Inflammatory macrophage treated with lipopolysaccharide for 1 hour (primary cell): ENCODE measurements around the gene CASP10.
A peak's percentile ranks its signal among the peaks of the same experiment; 100 is the strongest.

Source experiments
- DNase-seq, 2 donors: peaks; one replicate each; pipeline ENCODE4 v3.0.0-alpha.2; 2020 to 2022

Gene CASP10

DNA sequence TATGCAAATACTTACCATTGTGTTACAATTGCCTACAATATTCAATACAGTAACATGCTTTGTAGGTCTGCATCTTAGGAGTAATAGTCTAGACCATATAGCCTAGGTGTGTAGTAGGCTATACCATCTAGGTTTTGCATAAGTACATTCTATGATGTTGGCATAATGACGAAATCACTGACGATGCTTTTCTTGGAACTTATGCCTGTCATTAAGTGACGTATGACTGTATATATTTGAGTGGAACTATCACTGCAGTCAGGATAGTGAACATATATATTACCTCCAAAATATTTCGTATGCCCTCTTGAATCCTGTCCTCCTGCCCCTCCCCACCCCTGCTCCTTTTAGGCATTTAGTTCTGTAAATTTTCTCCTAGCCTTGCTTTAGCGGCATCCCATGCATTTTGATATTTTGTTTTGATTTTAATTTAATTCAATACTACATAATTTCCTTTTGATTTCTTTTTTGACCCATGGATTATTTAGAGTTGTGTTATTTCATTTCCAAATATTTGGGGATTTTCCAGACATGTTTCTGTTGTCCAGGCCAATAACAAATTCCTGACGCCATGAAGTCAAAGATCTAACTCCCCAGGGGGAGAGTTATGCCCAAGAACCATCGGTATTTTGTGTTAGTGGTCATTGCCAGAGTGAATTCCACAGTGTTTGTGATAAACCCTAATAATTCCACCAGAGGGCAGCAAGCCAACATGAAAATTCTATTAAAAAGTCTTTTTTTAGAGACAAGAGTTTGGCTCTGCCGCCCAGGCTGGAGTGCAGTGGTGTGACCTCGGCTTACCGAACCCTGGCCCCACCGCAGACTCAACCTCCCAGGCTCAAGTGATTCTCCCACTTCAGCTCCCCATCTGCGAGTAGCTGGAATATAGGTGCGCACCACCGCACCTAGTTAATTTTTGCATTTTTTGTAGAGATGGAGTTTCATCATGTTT is 53.2 kb downstream of the CASP10 start:
- peak; percentile 59 to 94 for DNase-seq

DNA sequence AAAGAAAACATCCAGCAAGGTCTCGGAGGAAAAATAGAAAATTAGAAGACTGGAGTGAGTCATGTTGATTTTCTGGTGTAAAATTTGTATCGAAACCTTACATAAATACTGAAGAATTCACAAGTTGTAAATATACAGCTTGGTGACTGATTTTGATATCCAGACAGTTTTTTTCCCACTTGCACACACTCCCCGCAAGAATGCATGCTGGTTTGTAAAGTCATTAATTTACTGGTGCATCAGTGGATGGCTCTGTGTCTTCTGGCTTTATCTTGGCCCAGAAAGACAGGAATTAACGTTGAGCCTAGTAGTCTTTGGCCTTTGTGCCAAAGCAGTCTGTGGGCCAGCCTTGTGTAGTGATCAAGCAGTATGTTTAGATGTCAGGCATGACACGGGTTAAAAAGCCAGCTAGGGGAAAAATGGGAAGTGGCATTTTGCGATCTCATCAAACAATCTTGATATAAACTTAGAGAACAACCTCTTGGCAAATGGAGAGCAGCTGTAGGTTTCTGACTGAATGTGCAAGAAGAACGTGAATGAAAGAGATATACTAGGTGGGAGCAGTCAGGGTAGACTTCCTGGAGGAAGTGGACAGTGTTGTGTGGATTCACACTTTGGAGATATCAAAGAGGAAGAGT is 54.7 kb downstream of the CASP10 start:
- DNase-seq = peak in 1 of 2 donors; percentile 58

DNA sequence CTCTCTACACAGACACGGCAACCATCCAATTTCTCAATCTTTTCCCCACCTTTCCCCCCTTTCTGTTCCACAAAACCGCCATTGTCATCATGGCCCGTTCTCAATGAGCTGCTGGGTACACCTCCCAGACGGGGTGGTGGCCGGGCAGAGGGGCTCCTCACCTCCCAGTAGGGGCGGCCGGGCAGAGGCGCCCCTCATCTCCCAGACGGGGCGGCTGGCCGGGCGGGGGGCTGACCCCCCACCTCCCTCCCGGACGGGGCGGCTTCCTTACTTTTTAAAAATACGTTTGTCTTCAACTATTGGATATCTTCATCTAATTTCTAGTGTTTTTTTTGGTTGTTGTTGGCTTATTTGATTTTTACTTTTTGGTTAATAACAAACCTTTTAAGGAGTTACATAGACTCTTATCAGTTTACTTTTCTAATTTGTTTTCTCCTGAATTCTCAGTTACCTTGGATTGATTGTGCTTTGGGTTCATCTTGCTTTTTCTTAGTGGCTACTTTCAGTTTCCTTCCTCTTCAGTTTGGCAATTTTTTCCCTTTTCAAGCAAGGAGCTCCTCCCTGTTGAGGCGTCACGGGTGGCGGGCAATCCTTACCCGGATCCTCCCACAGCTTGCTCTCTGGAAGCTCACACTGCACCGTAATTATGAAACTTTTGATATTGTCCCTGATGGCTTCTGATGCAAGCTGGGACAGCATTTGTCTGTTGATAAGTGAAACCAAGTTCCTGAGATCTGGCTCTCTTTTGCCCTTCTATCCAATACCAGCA is 56.4 kb downstream of the CASP10 start:
- DNase-seq = peak; percentile 97 to 98

DNA sequence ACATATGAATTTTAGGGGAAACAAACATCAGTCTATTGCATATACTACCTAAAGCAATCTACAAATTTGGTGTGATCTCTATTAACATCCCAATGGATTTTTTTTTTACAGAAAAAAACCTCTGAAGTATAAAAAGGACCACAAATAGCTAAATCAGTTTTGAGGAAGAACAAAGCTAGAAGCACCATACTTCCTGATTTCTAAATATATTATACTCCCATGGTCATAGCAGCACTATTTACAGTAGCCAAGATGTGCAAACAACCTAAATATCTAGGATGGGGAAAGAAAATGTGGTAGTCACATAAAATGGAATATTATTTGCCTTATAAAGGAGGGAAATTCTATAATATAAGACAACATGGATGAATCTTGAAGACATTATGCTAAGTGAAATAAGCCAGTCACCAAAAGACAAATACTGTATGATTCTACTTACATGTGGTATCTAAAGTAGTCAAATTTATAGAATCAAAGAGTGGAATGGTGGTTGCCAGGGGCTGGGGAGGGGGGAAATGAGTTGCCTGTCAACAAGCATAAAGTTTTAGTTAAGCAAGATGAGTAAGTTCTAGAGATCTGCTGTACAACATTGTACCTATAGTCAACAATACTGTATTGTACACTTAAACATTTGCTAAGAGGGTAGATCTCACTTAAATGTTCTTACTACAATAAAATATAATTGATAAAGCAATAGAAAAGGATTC is 59.8 kb downstream of the CASP10 start:
- DNase-seq = peak; percentile 42 to 45

DNA sequence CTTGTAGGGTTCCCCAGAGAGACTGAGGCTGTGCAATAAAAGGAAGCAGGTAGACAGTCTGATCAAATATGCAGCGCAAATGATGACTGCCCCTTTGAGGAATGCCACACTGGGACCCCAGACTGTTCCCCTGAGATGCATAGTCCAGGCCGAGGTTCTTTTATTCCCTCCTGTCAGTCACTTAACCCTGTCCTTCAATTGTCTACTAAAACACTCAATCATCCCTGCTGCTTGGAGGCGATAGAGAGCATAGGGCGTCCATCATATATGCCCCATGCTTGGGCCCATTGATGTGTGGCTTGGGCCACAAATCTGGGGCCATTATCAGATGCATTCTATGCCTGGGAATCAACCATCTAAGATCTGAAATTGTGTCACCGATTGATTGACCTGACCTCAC is 61.9 kb downstream of the CASP10 start:
- no peak for DNase-seq

DNA sequence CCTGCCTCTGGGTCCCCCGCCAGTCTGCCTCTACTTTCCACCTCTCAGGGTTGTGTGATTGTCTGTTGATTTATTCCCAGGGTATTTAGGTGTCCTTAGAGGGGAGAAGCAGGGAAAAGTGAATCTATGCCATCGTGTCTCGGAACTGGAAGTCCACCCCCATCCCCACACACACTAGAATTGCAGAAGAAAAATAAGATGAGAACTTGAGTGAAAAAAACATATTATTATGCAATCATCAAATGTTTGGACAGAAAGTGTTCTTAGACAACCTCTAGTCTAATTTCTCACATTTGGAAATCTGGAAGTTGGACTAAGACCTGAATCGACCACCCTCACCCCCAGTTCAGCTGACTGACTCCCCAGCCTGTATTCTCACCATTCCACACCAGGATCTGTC is 63.3 kb downstream of the CASP10 start:
- DNase-seq = peak; percentile 60 to 79

DNA sequence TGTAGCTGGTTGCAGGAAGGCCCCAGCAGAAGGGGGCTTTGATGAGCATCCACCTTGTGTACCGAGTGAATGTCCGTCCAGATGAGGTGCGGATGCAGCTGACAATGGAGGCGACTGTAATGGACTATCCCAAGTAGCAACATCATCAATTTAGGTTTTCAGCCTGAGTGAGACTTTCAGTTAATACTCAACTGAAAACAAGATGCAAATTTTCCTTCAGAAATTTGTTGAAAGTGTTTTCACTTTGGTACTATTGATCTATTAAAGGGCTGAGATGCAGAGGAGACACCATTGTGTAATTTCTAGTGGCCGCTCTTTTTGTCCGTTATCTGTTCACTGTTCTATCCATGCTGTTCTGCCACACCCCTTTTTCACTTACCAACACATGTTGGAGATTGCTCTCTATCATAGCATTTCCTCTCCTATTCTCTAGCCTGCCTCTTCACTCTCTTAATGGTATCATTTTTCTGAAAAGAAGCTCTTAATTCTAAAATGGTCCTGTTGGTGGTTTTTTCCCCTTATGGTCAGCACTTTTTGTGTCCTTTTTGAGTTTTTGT is 65.4 kb downstream of the CASP10 start:
- DNase-seq = no peak

DNA sequence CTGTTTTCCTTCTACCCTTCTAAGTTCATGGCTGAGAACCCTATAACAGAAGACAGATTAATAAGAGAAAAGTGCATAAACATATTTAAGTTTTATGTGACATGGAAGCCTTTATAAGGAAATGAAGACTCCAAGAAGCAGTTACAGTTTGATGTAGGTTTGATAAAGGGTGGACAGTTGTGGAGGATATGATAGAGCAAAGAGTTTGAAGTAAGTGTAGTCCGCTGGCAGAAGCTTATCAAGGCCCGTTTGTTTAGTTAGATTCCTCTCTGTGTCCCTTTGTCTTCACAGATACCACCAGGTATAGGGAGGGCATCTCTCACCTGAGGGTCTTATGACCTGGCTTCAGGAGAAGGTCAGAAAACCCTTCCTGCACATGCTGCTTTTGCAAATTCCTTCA is 66.9 kb downstream of the CASP10 start:
- no peak for DNase-seq

DNA sequence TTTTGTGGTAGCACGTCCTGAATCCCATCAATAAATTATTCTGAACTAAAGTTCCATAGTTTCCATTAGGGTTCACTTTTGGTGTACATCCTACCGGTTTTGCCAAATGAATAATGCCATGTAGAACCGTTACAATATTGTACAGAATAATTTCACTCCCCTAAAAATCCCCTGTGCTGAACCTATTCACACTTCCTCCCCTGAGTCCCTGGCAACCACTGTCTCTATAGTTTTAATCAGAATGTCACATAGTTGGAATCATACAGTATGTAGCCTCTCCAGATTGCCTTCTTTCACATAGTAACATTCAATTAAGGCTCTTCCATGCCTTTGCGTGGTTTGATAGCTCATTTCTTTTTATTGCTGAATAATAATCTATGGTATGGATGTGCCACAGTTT is 67.8 kb downstream of the CASP10 start:
- DNase-seq = no peak

DNA sequence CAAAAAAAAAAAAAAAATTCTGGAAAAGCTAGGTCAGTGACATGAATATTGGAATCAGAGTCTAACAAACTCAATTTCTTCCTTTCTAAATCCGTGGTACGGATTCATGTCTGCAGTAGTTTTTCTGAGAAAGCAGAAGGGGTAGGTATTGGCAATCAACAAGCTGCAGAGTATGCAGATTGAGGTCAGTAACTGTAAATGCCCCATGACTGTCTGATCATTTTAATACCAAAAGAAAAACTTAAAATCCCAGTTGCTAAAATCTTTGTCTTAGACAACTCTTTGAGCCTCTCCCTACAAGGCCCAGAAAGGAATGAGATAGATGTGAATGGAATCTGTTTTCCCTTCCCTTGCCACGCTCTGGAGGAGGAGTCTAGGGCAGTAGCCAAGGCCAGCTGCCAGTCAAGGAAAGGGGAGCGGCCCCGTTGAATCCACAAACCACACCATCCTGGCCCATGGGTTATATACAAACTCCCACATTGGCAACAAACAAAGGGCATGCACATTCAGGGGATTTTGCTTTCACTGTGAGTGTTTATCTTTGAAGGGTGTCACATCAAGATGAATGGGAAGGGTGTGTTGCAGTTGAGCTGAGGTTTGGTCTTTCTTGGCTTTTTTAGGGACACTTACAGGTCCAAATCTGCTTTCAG is 71.3 kb downstream of the CASP10 start:
- DNase-seq = no peak

DNA sequence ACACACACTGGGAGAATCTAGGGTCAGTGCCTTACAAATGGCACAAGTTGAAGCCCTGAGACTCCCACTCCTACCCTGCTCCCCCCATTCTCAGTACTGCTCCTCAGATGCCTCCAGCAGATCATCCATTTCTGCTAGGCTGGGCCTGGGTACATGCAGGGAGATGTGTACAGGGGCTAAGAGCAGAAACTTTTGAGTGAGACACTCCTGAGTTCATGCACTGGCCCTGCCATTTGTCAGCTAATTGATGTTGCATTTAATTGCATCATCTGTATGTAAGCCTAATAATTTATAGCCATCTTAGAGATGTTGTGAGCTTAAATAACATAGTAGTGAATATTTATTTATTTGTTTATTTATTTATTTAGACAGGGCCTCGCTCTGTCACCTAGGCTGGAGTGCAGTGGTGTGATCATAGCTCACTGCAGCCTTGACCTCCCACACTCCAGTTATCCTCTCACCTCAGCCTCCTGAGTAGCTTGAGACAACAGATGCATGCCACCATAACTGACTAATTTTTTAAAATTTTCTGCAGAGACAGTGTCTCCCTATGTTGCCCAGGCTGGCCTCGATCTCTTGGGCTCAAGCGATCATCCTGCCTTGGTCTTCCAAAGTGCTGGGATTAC is 72.6 kb downstream of the CASP10 start:
- no peak for DNase-seq

DNA sequence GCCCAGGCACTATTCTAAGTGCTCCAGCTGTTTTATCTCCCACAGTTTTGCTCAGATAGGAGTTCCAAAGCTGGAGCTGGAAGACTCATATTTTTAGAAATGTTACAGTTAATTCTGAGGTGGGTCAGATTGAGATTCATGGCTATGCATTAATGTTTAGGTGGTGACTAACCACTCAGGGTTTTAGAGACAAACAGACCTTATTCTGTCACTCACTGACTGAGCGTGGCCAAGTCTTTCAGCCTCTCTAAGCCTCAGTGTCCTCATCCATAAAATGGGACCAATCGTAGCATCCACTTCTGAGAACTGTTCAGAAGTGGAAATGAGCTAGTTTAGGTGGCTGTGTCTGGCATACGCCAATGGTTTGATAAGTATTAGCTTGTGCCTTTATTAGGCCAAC is 73.1 kb downstream of the CASP10 start:
- no peak for DNase-seq

DNA sequence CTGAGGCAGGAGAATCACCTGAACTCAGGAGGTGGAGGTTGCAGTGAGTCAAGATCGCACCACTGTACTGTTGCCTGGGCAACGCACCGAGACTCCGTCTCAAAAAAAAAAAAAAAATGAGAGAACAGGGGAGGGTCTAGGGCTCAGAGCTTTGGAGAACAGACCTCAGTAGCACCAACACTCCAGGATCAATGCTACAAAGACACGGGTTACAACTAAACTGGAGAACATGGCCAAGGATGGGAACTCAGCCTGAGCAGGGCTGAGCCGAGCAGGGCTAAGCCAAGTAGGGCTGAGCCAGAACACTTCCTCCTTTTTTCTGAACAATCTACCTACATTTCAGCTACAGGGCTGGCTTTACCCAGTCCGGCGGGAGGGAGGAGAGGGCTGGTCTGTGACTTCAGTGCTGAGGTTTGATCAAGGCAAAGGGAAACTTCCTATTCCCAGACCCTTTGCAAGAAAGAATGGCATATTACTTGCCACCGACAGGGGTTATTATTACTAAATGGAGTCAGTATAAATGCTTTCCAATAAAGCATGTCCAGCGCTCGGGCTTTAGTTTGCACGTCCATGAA is 74.5 kb downstream of the CASP10 start:
- peak in 1 of 2 donors; percentile 70 for DNase-seq

DNA sequence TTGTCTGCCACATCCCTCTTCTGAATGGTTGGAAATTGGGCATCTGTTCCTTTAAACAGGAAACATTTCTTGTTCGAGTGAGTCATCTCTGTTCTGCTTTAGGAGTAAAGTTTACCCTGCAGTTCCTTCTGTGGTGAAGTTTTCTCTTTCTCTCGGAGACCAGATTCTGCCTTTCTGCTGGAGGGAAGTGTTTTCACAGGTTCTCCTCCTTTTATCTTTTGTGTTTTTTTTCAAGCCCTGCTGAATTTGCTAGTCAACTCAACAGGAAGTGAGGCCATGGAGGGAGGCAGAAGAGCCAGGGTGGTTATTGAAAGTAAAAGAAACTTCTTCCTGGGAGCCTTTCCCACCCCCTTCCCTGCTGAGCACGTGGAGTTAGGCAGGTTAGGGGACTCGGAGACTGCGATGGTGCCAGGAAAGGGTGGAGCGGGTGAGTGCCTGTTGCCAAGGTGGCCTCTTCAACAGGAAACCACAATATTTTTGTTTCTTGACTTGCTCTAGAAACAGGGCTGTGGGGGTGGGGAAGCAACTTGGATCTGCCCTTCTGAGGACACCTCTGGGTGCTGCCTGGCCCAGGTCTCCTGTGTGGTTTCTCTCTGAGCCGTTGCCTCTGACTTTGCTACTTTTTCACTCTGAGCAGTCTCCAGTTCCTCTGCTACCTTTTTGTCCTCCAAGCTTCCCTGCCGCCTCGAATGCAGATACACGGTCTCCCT is 75.2 kb downstream of the CASP10 start:
- DNase-seq = peak; percentile 70 to 73

DNA sequence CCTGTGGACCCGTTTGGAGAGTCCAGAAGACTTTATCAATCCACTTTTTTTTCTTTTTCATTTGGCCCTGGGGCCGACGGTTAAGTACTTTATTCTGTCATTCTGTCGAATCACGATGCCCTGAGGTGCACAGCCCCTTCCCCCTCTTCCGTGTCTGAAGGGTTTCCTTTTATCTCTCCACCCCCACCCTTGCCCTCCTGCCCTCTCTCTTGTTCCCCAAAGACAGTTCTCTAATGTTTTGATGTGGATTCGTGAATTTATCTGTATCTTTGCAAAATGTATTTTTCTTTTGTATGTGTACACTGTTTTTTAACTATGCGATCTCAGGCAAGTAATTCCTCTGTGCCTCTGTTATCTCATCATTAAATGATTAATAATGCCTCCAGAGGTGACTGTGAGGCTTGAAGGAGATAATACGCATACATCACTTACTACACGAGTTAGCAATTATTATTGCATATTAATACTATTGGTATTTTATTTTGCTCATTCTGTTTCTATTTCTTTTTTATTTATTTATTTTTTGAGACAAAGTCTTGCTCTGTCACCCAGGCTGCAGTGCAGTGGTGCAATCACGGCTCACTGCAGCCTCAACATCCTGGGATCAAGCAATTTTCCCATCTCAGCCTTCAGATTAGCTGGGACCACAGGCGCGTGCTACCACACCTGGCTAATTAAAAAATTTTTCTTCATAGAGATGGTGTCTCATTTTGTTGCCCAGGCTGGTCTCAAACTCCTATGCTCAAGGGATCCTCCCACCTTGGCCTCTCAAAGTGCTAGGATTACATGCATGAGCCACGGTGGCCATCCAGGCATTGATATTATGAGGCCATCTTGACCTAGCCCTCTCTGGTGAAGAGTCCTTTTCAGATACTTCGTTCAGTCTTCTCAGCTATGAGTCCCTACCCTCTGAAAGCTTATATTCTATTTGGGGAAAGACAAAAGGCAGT is 76.0 kb downstream of the CASP10 start:
- no peak for DNase-seq

DNA sequence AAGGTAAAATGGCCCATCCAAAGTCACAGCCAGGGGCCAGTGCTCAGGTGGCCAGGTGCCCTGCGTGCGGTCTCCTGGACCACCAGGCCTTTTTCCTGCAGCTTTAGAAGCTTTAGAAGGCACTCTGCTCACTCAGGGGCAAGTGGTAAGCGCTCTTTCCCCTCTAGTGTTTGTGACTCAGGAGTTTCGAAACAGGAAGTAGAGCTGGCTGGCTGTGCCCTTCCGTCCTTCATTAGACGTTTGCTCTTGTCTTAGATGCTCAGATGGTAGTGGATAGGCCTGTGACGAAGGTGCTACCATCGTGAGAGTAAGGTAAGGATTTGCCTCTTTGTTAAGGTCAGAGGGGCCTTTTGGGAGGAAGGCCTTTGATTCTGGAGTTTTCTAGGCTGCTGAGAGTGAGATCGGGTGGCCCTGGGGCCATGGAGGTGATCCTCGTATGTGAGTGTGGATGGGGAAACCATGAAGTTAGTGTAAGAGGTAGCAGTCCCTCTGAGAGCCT is 77.4 kb downstream of the CASP10 start, which contains the start of gene CASP8:
Gene CASP8, plus strand, starts transcription at position 235 of the 499 bp plus-strand sequence. CDS start 5,951 bp downstream, outside the sequence.
- peak; percentile 74 to 81 for DNase-seq

DNA sequence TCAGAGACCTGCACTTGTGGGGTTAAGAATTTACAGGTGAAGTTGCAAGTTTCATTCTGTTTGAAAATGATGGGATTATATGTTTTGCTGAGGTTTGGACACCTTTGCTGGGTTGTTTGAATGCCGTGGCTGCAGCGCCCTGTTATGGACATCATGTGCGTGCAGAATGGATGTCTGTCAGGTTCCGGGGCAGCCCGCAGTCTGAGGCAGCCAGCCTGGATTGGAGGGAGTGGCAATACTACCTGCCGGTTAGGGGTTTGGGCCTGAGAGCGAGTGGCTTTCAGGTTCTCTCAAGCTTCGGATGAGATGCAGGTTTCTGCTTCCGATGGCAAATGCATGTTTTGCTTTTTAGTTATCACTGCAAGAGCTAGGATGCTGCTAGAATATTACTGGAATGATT is 78.5 kb downstream of the CASP10 start:
- no peak for DNase-seq

DNA sequence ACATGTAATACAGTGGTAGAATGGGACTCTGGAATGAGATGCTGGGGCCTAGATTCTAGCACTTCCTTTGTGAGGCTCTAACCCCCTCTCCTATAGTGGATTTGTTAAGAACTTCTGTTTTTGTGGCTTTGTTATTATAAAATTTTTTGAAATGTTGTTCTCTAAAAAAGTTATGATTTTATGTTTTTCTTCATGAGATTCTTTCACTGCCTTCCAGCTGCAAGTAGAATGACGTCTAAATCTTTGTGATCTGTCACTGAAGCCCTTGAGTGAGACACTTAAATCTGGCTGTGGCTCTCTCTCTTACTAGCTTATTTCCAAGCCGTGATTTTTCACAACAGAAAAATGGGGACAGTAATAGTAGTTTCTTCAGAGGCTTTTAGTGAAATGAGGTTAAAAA is 79.0 kb downstream of the CASP10 start:
- DNase-seq = no peak

DNA sequence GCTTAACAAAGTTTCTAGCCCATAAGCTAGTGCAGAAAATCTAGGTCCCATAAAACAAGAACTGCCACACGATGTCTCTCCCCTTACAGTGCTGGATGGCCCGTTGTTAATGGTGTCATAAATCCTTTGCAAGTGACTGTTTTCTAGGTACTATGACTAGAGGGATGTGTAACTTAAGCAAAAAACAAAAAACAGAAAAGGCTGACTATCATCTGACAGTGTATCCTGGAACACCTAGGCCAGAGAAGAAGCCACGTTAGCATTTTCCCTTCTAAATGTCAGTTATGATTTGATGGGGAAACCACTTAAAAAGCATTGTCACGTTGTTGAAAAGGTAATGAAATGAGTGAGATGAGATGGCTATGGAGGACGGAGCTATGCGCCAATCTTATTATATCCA is 79.8 kb downstream of the CASP10 start:
- DNase-seq = no peak
